Spleen (tissue), 11 donors: Measurements from ENCODE around the gene CHD8. TPM values are rescaled to one million over a fixed set of nuclear protein-coding genes. Genes with fewer than 3 reads are reported as not detected.

ENCODE experiments used
- DNase-seq: peaks from one replicate; pipeline ENCODE4 v3.0.0-alpha.2; 2020
- H3K27ac ChIP-seq, 8 donors: fragments of 200-600 bp; sonication (generic) in 7 of 8; 1 replicate in 4 of 8; 2 replicates in 4 of 8; pipeline versions ENCODE4 v1.5.0 to v1.8.0; 2016 to 2021; ENCODE audit warnings: inconsistent platforms in 4 of 8, mild to moderate bottlenecking in 4 of 8, moderate library complexity in 1 of 8
- H3K27me3 ChIP-seq, 7 donors: fragments of 200-600 bp; sonication (generic) in 6 of 7; replicated peaks in 1 of 7; 1 replicate in 4 of 7; 2 replicates in 3 of 7; pipeline versions ENCODE4 v1.5.0 to v1.8.0; 2016 to 2021; ENCODE audit warnings: inconsistent platforms in 3 of 7, mild to moderate bottlenecking in 1 of 7
- H3K36me3 ChIP-seq, 6 donors: fragments of 200-600 bp; sonication (generic) in 5 of 6; 1 replicate in 4 of 6; 2 replicates in 2 of 6; pipeline versions ENCODE4 v1.5.0 to v1.8.0; 2016 to 2021; ENCODE audit warnings: inconsistent platforms in 2 of 6
- H3K4me1 ChIP-seq, 6 donors: fragments of 200-600 bp; sonication (generic) in 5 of 6; 1 replicate in 3 of 6; 2 replicates in 3 of 6; pipeline versions ENCODE4 v1.5.0 to v1.8.0; 2016 to 2021; ENCODE audit warnings: inconsistent platforms in 3 of 6
- H3K4me3 ChIP-seq, 8 donors: fragments of 200-600 bp; sonication (generic) in 7 of 8; 1 replicate in 4 of 8; 2 replicates in 4 of 8; pipeline versions ENCODE4 v1.5.0 to v1.8.0; 2016 to 2021; ENCODE audit warnings: inconsistent platforms in 4 of 8, mild to moderate bottlenecking in 4 of 8, moderate library complexity in 2 of 8
- H3K9me3 ChIP-seq, 8 donors: fragments of 200-600 bp; sonication (generic) in 7 of 8; 1 replicate in 4 of 8; 2 replicates in 4 of 8; pipeline versions ENCODE4 v1.5.0 to v1.8.0; 2016 to 2021; ENCODE audit warnings: inconsistent platforms in 4 of 8
- CTCF ChIP-seq, 11 experiments: fragments of 200-600 bp in 7 of 11; fragments of 450-650 bp in 4 of 11; sonication (generic) in 4 of 11; IDR thresholded peaks in 8 of 11; conservative IDR thresholded peaks in 3 of 11; 1 replicate in 7 of 11; 2 replicates in 4 of 11; pipeline versions ENCODE4 v1.4.0 to v1.8.0; 2016 to 2021; ENCODE audit warnings: antibody characterized with exemption in 11 of 11, inconsistent platforms in 4 of 11, mild to moderate bottlenecking in 1 of 11
- POLR2A ChIP-seq, 3 donors: fragments of 450-650 bp; IDR thresholded peaks; one replicate each; pipeline ENCODE4 v1.5.1; 2017; ENCODE audit warnings: antibody characterized with exemption in 3 of 3, mild to moderate bottlenecking in 1 of 3
- POLR2AphosphoS5 ChIP-seq, 3 donors: sonication (generic); formaldehyde crosslinking; IDR thresholded peaks; one replicate each; pipeline ENCODE4 v1.5.1; 2017; ENCODE audit warnings: antibody characterized with exemption in 3 of 3
- WGBS, 5 donors: extraction: QIAGEN DNeasy Blood & Tissue Kit in 3 of 5; methylation state at CpG; one replicate each; pipeline versions ENCODE4 v1.1.5 to v1.1.7; 2013 to 2018; 5-methylcytosine and 5-hydroxymethylcytosine counted together
- intact Hi-C: fragments of 100-400 bp; cut with DNase I; formaldehyde crosslinking; loops from one replicate; pipeline ENCODE4 v1.15.0; 2023; ENCODE audit warnings: low total_unique reads
- polyA plus RNA-seq, 3 donors: library from polyadenylated mRNA; stranded (reverse); fragments of 200-250 nt; gene quantifications; one replicate each; pipeline ENCODE4 v1.2.1, GENCODE V29; 2013
- total RNA-seq, 7 donors: library from RNA; depleted of rRNA in 3 of 7; stranded (reverse); fragments of >200 nt in 3 of 7; fragmentation: NEBNext Ultra II Directional in 4 of 7; extraction: Animal tissue kit (Norgen Biotek cat#: 25700) in 4 of 7; gene quantifications; one replicate each; pipeline versions ENCODE4 v1.1.0 to v1.2.1, GENCODE V29; 2016 to 2021
- donor health status: healthy with polysubstance abuse.
- donor health status: DM: no; HTN: no; CAD: no; lungs with moderate emphysema.
- donor health status: DM: no; HTN: no; CAD: no.
- donor health status: Bipolar disorder and iron deficiency.
- donor health status: healthy.
- donor health status: DM: no; HTN: no; CAD: no.
- donor health status: DM: yes; HTN: yes; CAD: no.

Gene CHD8
- total and polyA plus RNA-seq, 10 donors = 23.8 to 99.4 (median 86.6) TPM

- intact Hi-C loops = loop anchor here (10.0 kb wide), 1 partner anchor 50 kb away; no protein-coding TSS in a partner anchor
- H3K9me3 ChIP-seq = no peaks in the 10 kb centered on the region
Measured at GRCh38 chr14:21405097-21405496, 50.8 kb downstream of the CHD8 start.

GRCh38 chr14:21399311-21399870, 56.5 kb downstream of the CHD8 start:
- no peaks in the 10 kb centered on the region for H3K9me3 ChIP-seq
- no peaks in the 10 kb centered on the region for H3K27me3 ChIP-seq
- no peak overlapping the region for H3K27ac ChIP-seq
- TF ChIP-seq POLR2A (IDR thresholded peaks at IDR 0.05) (no peak), CTCF (IDR thresholded peaks at IDR 0.05 in 8 of 11, conservative IDR thresholded peaks at IDR 0.05 in 3 of 11) (no peak), POLR2AphosphoS5 (IDR thresholded peaks at IDR 0.05) (no peak)
- 95 to 98% (median 96%) methylated on average over 5 of the region's 5 CpGs for WGBS, 5 donors
- DNase-seq = no peak
- intact Hi-C loops = no loop called here
- no peak overlapping the region for H3K4me3 ChIP-seq
- H3K36me3 ChIP-seq = peaks cover 25 to 100% (median 99%) of the 10 kb centered on the region in 6 donors
- H3K4me1 ChIP-seq = no peaks in the 10 kb centered on the region

More at GRCh38 chr14:21405097-21405496, 50.8 kb downstream of the CHD8 start:
- Histone ChIP-seq H3K27ac (no peak overlapping the region), H3K27me3 (no peaks in the 10 kb centered on the region), H3K4me3 (no peak overlapping the region), H3K36me3 (peaks cover 29 to 100% (median 99%) of the 10 kb centered on the region in 6 donors), H3K4me1 (no peaks in the 10 kb centered on the region)
- TF ChIP-seq CTCF (IDR thresholded peaks at IDR 0.05 in 8 of 11, conservative IDR thresholded peaks at IDR 0.05 in 3 of 11) = no peak
- TF ChIP-seq POLR2A (IDR thresholded peaks at IDR 0.05) = no peak
- TF ChIP-seq POLR2AphosphoS5 (IDR thresholded peaks at IDR 0.05) = no peak
- no peak for DNase-seq
- 66 to 82% (median 75%) methylated on average over 3 of the region's 3 CpGs for WGBS, 5 donors

- Histone ChIP-seq H3K4me1 (no peaks in the 10 kb centered on the region), H3K27ac (no peak overlapping the region), H3K9me3 (no peaks in the 10 kb centered on the region), H3K27me3 (no peaks in the 10 kb centered on the region), H3K36me3 (peaks cover 25 to 100% (median 100%) of the 10 kb centered on the region in 6 donors), H3K4me3 (no peak overlapping the region)
- intact Hi-C loops = no loop called here
- no peak for TF ChIP-seq POLR2AphosphoS5 (IDR thresholded peaks at IDR 0.05)
- no peak for DNase-seq
- WGBS, 5 donors = 95 to 99% (median 97%) methylated on average over 4 of the region's 4 CpGs
Measured at GRCh38 chr14:21398901-21399300, 57.0 kb downstream of the CHD8 start.

GRCh38 chr14:21395450-21395849, 60.5 kb downstream of the CHD8 start:
- WGBS, 5 donors = 0 to 50% (median 0%) methylated on average over 1 of the region's 1 CpG
- Histone ChIP-seq H3K36me3 (peaks cover 21 to 100% (median 100%) of the 10 kb centered on the region in 6 donors), H3K27ac (no peak overlapping the region), H3K4me3 (no peak overlapping the region), H3K9me3 (no peaks in the 10 kb centered on the region), H3K27me3 (no peaks in the 10 kb centered on the region), H3K4me1 (no peaks in the 10 kb centered on the region)
- TF ChIP-seq CTCF (IDR thresholded peaks at IDR 0.05 in 8 of 11, conservative IDR thresholded peaks at IDR 0.05 in 3 of 11) (no peak), POLR2AphosphoS5 (IDR thresholded peaks at IDR 0.05) (no peak), POLR2A (IDR thresholded peaks at IDR 0.05) (no peak)
- intact Hi-C loops = no loop called here
- no peak for DNase-seq
